Endodermal cell (in vitro differentiated cells): ENCODE results near the gene SIRT2. TPM values are rescaled to one million over a fixed set of nuclear protein-coding genes. Genes with fewer than 3 reads are reported as not detected.

Experiments used
- DNase-seq: peaks from one replicate; pipeline ENCODE4 v3.0.0-alpha.2; 2017
- H3K27ac ChIP-seq: 2 replicates; pipeline ENCODE4 v1.5.1; 2013; ENCODE audit warnings: mild to moderate bottlenecking, low read depth, low read length, moderate library complexity
- H3K27me3 ChIP-seq: 2 replicates; pipeline ENCODE4 v1.6.1; 2013; ENCODE audit warnings: mild to moderate bottlenecking, low read length, moderate library complexity; ENCODE audit not compliant: insufficient read depth, control insufficient read depth, poor library complexity, severe bottlenecking
- H3K36me3 ChIP-seq: 2 replicates; pipeline ENCODE4 v1.7.0; 2013; ENCODE audit warnings: mild to moderate bottlenecking, low read length, moderate library complexity; ENCODE audit not compliant: control insufficient read depth, insufficient read depth
- H3K4me1 ChIP-seq: one replicate; pipeline ENCODE4 v1.7.0; 2013; ENCODE audit warnings: low read length; ENCODE audit not compliant: control insufficient read depth, insufficient read depth
- H3K4me3 ChIP-seq: 2 replicates; pipeline ENCODE4 v1.5.1; 2013; ENCODE audit warnings: mild to moderate bottlenecking, low read length, moderate library complexity
- H3K9ac ChIP-seq: 2 replicates; pipeline ENCODE4 v1.6.1; 2013; ENCODE audit warnings: mild to moderate bottlenecking, low read length, moderate library complexity; ENCODE audit not compliant: poor library complexity, severe bottlenecking; ENCODE audit errors: extremely low read depth
- H3K9me3 ChIP-seq: 2 replicates; pipeline ENCODE4 v1.6.1; 2013; ENCODE audit warnings: mild to moderate bottlenecking, low read length, moderate library complexity; ENCODE audit not compliant: control insufficient read depth
- H3K27ac Mint-ChIP-seq: 2 replicates; pipeline ENCODE4 v1.8.0; 2020; ENCODE audit warnings: mixed read lengths
- H3K27me3 Mint-ChIP-seq: 2 replicates; pipeline ENCODE4 v1.8.0; 2021; ENCODE audit warnings: mild to moderate bottlenecking, mixed read lengths; ENCODE audit not compliant: insufficient read depth
- H3K36me3 Mint-ChIP-seq: 2 replicates; pipeline ENCODE4 v1.8.0; 2020; ENCODE audit warnings: low read depth, mixed read lengths
- H3K4me1 Mint-ChIP-seq: 2 replicates; pipeline ENCODE4 v1.8.0; 2020; ENCODE audit warnings: mixed read lengths
- H3K4me3 Mint-ChIP-seq: 2 replicates; pipeline ENCODE4 v1.8.0; 2020; ENCODE audit warnings: mild to moderate bottlenecking, moderate library complexity, mixed read lengths
- H3K9me3 Mint-ChIP-seq: 2 replicates; pipeline ENCODE4 v1.8.0; 2020; ENCODE audit warnings: mild to moderate bottlenecking, mixed read lengths
- WGBS, 2 experiments: methylation state at CpG; one replicate each; pipeline versions ENCODE4 v1.1.5 to v1.1.7; 2013; ENCODE audit warnings: missing lambda C conversion rate in 2 of 2, mixed read lengths in 1 of 2; ENCODE audit not compliant: insufficient coverage in 1 of 2, insufficient read length in 1 of 2; 5-methylcytosine and 5-hydroxymethylcytosine counted together
- total RNA-seq, 2 donors: library from RNA; stranded (reverse); fragmentation: NEBNext Ultra II Directional in 1 of 2; extraction: Animal tissue kit (Norgen Biotek cat#: 25700) in 1 of 2; gene quantifications; 2 replicates in 1 of 2; 3 replicates in 1 of 2; pipeline ENCODE4 v1.2.1, GENCODE V29; 2021
- TF ChIP-seq, protein P1 (sequence below): fragments of 200-600 bp; sonication (generic); conservative IDR thresholded peaks from 2 replicates; pipeline ENCODE4 v1.5.0; 2021; ENCODE audit warnings: antibody characterized with exemption, mild to moderate bottlenecking

SIRT2 gene
- total RNA-seq, 2 donors from 2014 or later = 10.4 to 13.7 TPM

DNA sequence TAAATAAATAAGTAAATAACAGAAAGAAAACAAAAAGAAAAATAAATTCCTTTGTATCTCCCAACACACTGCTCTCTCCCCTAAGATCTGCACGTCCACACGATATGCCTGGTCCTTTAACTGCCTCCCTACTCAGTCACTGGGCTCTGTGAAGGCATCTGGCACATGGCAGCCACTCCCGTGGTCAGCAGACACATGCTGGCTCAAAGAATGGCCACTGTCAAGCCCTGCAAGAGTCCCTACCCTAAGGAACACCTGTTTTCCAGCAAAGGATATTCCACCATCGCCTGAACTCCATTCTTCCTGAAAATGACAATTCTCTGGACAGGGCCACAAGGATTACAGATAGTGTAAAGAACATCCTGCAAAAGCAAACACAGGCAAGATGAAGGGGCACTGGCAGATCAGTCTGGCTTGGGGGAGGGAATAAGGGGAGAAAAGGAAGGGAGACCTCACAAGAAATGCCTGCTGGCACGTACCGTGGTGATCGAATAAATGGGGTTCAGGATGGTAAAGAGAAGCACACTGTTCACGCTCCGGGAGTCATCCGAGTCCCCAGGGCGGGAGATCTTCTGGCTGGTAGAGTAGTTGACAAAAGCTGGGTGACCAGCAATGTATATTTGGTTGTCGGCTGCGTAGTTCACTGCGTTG, 53.9 kb downstream of the SIRT2 start:
- H3K27ac ChIP-seq = no peak overlapping the region
- no peaks in the 10 kb centered on the region for H3K9me3 ChIP-seq
- Mint-ChIP-seq H3K27ac (peak overlapping the region; percentile 62), H3K9me3 (no peaks in the 10 kb centered on the region), H3K36me3 (peaks cover 83% of the 10 kb centered on the region), H3K4me3 (no peak overlapping the region), H3K4me1 (peaks cover 17% of the 10 kb centered on the region), H3K27me3 (no peaks in the 10 kb centered on the region)
- 94 to 98% methylated on average over 11 to 14 of the region's 14 CpGs for WGBS, 2 experiments
- peaks cover 8% of the 10 kb centered on the region for H3K4me1 ChIP-seq
- no peaks in the 10 kb centered on the region for H3K27me3 ChIP-seq
- H3K36me3 ChIP-seq = peaks cover 81% of the 10 kb centered on the region
- no peak for DNase-seq
- no peak overlapping the region for H3K4me3 ChIP-seq
- H3K9ac ChIP-seq = no peak overlapping the region
- TF ChIP-seq, protein P1, sequence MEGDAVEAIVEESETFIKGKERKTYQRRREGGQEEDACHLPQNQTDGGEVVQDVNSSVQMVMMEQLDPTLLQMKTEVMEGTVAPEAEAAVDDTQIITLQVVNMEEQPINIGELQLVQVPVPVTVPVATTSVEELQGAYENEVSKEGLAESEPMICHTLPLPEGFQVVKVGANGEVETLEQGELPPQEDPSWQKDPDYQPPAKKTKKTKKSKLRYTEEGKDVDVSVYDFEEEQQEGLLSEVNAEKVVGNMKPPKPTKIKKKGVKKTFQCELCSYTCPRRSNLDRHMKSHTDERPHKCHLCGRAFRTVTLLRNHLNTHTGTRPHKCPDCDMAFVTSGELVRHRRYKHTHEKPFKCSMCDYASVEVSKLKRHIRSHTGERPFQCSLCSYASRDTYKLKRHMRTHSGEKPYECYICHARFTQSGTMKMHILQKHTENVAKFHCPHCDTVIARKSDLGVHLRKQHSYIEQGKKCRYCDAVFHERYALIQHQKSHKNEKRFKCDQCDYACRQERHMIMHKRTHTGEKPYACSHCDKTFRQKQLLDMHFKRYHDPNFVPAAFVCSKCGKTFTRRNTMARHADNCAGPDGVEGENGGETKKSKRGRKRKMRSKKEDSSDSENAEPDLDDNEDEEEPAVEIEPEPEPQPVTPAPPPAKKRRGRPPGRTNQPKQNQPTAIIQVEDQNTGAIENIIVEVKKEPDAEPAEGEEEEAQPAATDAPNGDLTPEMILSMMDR = no peak

DNA sequence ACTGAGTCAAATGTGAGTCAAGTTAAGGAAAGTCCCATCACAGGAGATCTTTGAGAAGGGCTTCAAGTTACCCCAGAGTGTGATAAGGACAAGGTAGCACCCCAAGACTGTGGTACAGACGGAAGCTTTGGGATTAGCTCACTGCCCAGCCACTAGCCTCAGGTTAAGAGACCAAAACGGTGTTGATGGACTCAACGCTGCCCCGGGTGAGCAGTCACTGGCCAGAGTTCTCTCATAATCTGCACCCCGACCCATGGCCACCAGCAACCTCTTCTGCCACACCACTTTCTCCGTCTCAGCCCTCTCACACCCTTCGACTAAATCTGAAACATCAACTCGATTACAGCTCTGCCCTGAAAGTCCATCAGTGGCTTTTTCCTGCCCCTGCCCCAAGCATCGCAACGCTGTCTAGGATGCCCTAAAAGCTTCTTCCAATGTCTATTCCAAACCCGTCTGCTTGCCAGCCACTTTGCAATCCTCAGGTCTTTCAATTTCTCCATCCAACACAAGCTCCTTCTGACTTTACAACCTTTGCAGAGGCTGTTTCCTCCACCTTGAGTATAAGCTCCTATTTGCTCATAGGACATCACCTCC, 55.2 kb downstream of the SIRT2 start:
- Histone ChIP-seq H3K4me1 (peaks cover 8% of the 10 kb centered on the region), H3K4me3 (no peak overlapping the region), H3K27me3 (no peaks in the 10 kb centered on the region), H3K27ac (no peak overlapping the region), H3K36me3 (peaks cover 93% of the 10 kb centered on the region), H3K9ac (no peak overlapping the region), H3K9me3 (no peaks in the 10 kb centered on the region)
- H3K27ac Mint-ChIP-seq = no peak overlapping the region
- no peaks in the 10 kb centered on the region for H3K9me3 Mint-ChIP-seq
- H3K4me1 Mint-ChIP-seq = peaks cover 17% of the 10 kb centered on the region
- H3K36me3 Mint-ChIP-seq = peaks cover 94% of the 10 kb centered on the region
- TF ChIP-seq, protein P1 = no peak
- no peak overlapping the region for H3K4me3 Mint-ChIP-seq
- WGBS, 2 experiments = 97 to 99% methylated on average over 11 of the region's 11 CpGs
- no peaks in the 10 kb centered on the region for H3K27me3 Mint-ChIP-seq
- DNase-seq = no peak

DNA sequence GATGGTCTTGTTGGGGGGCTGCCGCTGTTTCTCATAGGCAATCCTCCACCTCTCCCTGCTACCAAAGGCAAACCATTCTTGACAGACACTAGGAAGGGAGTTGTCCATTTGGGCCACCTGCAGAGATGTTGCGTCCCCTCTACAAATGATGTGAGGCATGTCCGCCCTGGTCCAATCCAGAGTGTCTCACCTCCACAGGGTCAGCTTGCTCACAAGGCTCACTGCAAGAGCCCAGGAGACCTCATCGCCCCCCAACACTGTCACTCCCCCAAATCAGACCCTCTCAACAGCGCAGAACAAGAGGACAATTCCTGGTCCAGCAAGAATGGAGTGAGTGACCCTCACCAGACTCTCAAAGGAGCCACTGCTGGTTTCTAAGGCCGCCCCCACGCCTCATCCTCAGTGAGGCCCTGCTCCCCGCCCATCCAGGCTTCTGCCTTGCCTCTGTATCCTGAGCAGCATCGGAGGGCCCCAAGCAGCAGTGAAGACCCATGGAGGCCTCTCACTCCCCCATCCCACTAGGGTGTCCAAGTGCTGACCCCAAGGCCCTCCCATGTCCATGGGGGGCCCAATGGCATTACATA, 56.2 kb downstream of the SIRT2 start:
- peaks cover 8% of the 10 kb centered on the region for H3K4me1 ChIP-seq
- H3K4me1 Mint-ChIP-seq = peaks cover 10% of the 10 kb centered on the region
- no peaks in the 10 kb centered on the region for H3K27me3 Mint-ChIP-seq
- H3K27me3 ChIP-seq = no peaks in the 10 kb centered on the region
- H3K4me3 ChIP-seq = no peak overlapping the region
- peak overlapping the region; percentile 56 for H3K27ac Mint-ChIP-seq
- TF ChIP-seq, protein P1 = no peak
- no peak overlapping the region for H3K27ac ChIP-seq
- peaks cover 94% of the 10 kb centered on the region for H3K36me3 Mint-ChIP-seq
- WGBS, 2 experiments = 96 to 98% methylated on average over 5 to 9 of the region's 9 CpGs
- no peak overlapping the region for H3K9ac ChIP-seq
- peaks cover 96% of the 10 kb centered on the region for H3K36me3 ChIP-seq
- DNase-seq = no peak
- H3K4me3 Mint-ChIP-seq = no peak overlapping the region
- H3K9me3 Mint-ChIP-seq = no peaks in the 10 kb centered on the region
- no peaks in the 10 kb centered on the region for H3K9me3 ChIP-seq
